GM18498 (cell line): ENCODE results near the gene WDR27.
A peak's percentile ranks its signal among the peaks of the same experiment; 100 is the strongest.

ENCODE experiments used
- ATAC-seq: cut with Tn5 transposase; IDR thresholded peaks from one replicate; pipeline ENCODE4 v1.9.1; 2021; ENCODE audit warnings: mild to moderate bottlenecking, moderate library complexity; ENCODE audit not compliant: unreplicated experiment

WDR27 gene

GRCh38 chr6:169701954-169702839 lies at the start of gene WDR27, which contains the start of gene C6orf120:
TSS of gene WDR27 (minus strand) at chr6:169702029. CDS start at chr6:169689005, 13,024 bp downstream.
TSS of gene C6orf120 (plus strand) at chr6:169702126. CDS start at chr6:169702460, 334 bp downstream.
- ATAC-seq: peak; percentile 93

- no peak for ATAC-seq
These were observed 44.7 kb upstream of the WDR27 start for GRCh38 chr6:169746556-169746955.

- ATAC-seq: no peak
These were observed 43.6 kb upstream of the WDR27 start for GRCh38 chr6:169745405-169745804.

GRCh38 chr6:169741344-169741743 lies 39.5 kb upstream of the WDR27 start:
- no peak for ATAC-seq

GRCh38 chr6:169738976-169739529 lies 37.2 kb upstream of the WDR27 start:
- ATAC-seq: no peak

GRCh38 chr6:169738204-169738975 lies 36.6 kb upstream of the WDR27 start:
- ATAC-seq: no peak

GRCh38 chr6:169729961-169730360 lies 28.1 kb upstream of the WDR27 start:
- no peak for ATAC-seq

- ATAC-seq: no peak
These were observed 25.1 kb upstream of the WDR27 start for GRCh38 chr6:169726963-169727362.

GRCh38 chr6:169726049-169726400 lies 24.2 kb upstream of the WDR27 start:
- no peak for ATAC-seq

- ATAC-seq: no peak
These were observed 23.6 kb upstream of the WDR27 start for GRCh38 chr6:169725125-169726048.

GRCh38 chr6:169724494-169725124 lies 22.8 kb upstream of the WDR27 start, which contains the start of gene PHF10:
TSS of gene PHF10 (minus strand) at chr6:169724500. CDS start at chr6:169723931, 569 bp downstream.
- peak; percentile 59 for ATAC-seq

GRCh38 chr6:169723991-169724493 lies 22.2 kb upstream of the WDR27 start:
- ATAC-seq: peak; percentile 49

GRCh38 chr6:169723200-169723909 lies 21.5 kb upstream of the WDR27 start:
- ATAC-seq: peak; percentile 43

- peak; percentile 19 for ATAC-seq
These were observed 20.8 kb upstream of the WDR27 start for GRCh38 chr6:169722362-169723199.

- ATAC-seq: no peak
These were observed 18.5 kb upstream of the WDR27 start for GRCh38 chr6:169720207-169720855.

GRCh38 chr6:169719117-169719516 lies 17.3 kb upstream of the WDR27 start:
- ATAC-seq: no peak

GRCh38 chr6:169714595-169714994 lies 12.8 kb upstream of the WDR27 start:
- ATAC-seq: no peak

GRCh38 chr6:169714178-169714577 lies 12.3 kb upstream of the WDR27 start:
- ATAC-seq: no peak
